Ovary (tissue), 3 donors: Measurements from ENCODE around the gene DSCAM.

Experiments used
- CTCF ChIP-seq, 3 donors: fragments of 450-650 bp in 2 of 3; fragments of 200-600 bp in 1 of 3; IDR thresholded peaks; one replicate each; pipeline versions ENCODE4 v1.5.1 to v1.8.0; 2016 to 2022; ENCODE audit warnings: antibody characterized with exemption in 3 of 3, mild to moderate bottlenecking in 1 of 3
- POLR2A ChIP-seq: fragments of 450-650 bp; IDR thresholded peaks from one replicate; pipeline ENCODE4 v1.6.1; 2017; ENCODE audit warnings: antibody characterized with exemption, mild to moderate bottlenecking, moderate library complexity
- donor health status: DM: no; HTN: no; CAD: no.

- no peak for TF ChIP-seq CTCF (IDR thresholded peaks at IDR 0.05)
- TF ChIP-seq POLR2A = no peak
Measured at GRCh38 chr21:40422896-40423635, 423.9 kb downstream of the DSCAM start.
